RKO (cell line): ENCODE results near the gene ACTL10.

ENCODE experiments used
- DNase-seq: peaks from one replicate; pipeline ENCODE4 v3.0.0-alpha.2; 2016; ENCODE audit warnings: low spot score

ACTL10 gene

GRCh38 chr20:33649201-33649681, 17.5 kb upstream of the ACTL10 start:
- no peak for DNase-seq

- no peak for DNase-seq
Measured at GRCh38 chr20:33650111-33650752, 16.5 kb upstream of the ACTL10 start.

- no peak for DNase-seq
Measured at GRCh38 chr20:33650753-33651561, 15.8 kb upstream of the ACTL10 start.

DNA sequence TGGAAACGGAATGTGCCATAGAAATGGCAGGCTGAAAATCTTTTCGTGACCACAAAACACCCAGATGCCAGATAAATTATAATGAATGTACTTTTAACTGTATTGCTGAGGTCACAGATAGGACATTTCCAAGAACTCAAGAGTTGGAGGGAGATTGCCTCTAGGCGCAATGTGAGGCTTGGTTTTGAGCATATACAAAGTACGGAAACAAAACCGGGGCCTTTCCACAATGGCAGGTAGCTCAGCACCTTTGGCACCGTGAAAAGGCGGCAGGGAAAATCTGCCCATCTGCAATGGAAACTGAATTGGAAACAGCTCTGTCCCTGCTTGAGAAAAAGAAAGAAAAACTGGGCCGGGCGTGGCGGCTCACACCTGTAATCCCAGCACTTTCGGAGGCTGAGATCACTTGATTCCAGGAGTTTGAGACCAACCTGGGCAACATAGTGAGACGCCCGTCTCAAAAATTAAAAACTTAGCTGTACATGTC, 15.1 kb upstream of the ACTL10 start:
- no peak for DNase-seq

GRCh38 chr20:33653218-33653899, 13.4 kb upstream of the ACTL10 start:
- peak; percentile 74 for DNase-seq

DNA sequence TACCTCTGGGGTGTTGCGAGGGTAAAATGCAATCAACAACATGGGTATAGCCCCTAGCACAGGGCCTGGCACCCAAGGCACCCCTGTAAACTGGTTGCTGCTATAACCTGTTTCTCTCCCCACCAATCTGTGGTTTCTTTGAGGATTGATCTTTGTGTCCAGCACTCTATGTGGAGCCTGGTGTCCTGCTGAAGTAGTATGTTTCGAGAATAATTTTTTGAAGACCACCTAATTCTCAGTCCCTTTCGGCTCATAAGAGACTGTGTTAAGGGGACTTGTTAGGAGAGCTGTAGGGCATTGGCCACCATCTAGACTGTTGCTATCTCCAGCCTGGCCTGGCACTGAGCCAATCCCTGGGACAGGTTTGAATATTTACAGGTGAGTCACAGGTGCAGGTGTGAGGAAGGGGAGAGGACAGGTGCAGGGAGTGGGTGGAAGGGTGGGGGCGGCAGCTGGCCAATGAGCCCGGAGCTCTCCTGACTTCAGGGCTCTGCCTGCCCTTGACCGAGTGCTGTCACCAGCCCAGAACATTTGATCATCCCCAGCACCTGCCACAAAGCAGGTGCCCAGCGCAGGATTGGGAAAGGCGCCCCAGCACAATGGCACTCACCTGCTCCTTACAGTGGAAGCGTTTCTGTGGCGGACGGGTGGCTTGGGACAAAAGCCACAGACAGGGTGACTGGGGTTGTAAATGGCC, 12.7 kb upstream of the ACTL10 start:
- DNase-seq, result no peak

GRCh38 chr20:33654680-33655161, 12.0 kb upstream of the ACTL10 start:
- no peak for DNase-seq

DNA sequence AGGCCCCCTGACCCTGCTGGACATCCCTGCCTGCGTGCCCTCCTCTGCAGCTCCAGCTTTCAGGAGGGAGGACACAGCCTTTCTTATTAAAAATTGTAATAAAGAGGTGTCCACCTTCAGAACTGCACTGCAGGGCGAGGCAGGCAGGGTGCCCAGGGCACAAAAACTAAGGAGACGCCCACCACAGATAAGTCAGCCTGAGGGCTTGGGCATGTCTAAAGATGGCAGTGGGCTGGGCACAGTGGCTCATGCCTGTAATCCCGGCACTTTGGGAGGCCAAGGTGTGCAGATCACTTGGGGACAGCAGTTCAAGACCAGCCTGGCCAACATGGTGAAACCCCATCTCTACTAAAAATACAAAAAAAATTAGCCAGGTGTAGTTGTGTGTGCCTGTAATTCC, 11.6 kb upstream of the ACTL10 start:
- DNase-seq, result no peak

GRCh38 chr20:33656010-33656782, 10.5 kb upstream of the ACTL10 start:
- DNase-seq, result no peak

- DNase-seq, result no peak
Measured at GRCh38 chr20:33656783-33657703, 9.7 kb upstream of the ACTL10 start.

DNA sequence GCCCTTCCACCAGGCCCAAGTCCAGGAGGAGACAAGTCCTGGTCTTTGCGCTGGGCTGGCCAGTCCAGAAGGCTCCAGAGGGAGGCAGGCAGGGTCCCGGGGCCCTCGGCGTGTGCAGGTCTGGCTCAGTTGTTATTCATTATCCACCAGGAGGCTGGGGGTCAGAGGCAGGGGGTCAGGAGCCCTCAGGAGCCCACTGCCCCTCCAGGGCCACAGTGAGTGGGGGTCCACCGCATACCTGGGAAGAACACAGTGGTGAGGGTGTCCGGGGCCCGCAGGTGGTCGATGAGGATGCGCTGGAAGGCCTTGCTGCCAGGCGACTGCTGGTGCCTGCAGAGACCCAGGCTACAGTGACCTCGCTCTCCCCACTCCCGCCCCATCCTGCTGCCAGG, 9.0 kb upstream of the ACTL10 start:
- DNase-seq, result no peak

DNA sequence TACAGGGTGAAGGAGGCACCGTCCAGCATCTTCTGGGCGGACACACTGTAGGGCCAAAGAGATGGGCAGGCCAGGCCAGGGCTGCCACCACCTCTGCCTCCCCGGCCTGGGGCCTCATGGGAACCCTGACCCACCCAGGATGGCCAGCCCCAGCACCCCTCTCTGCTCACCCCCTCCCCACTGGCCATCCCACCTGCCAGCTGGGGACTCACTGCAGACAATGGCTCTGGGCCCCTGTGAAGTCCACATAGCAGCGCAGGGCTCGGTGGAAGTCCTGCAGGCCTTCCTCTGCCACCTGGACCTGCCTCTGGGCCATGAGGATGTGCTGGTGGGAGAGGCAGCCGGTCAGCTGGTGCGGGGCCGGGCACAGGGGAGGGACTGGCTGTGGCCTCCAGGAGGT, 8.2 kb upstream of the ACTL10 start:
- DNase-seq, result no peak

GRCh38 chr20:33658929-33659328, 7.8 kb upstream of the ACTL10 start:
- no peak for DNase-seq

- DNase-seq, result no peak
Measured at GRCh38 chr20:33659341-33660034, 7.3 kb upstream of the ACTL10 start.

DNA sequence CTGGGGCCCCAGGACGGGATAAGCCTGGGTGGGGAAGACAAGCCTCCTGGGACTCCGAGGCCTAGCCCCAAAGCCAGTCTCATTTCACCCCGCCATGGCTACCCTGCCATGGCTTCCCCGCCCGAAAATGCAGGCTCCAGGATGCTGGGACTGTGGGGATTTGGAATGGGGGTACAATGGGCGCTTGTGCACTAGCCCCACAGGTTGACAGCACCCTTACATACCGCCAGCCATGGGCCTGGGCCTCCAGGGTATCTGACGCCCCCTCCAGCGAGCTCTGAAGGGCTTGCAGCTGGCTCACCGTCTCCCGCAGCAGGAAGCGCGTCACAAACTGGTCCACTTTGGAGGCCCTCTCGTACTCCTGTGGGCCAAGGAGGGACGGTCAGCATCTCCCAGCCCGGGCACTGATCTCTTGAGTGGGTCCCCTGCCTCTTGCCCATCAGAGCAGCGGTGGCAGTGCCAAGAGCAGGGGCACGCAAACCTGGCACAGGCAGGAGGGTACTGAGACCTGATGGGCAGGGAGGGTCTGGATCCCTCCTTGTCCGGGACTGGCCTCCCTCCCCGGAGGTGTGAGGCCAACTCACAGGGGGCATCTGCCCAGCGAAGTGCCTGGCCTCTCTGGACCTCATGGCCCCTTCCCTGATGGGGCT, 6.6 kb upstream of the ACTL10 start:
- no peak for DNase-seq

DNA sequence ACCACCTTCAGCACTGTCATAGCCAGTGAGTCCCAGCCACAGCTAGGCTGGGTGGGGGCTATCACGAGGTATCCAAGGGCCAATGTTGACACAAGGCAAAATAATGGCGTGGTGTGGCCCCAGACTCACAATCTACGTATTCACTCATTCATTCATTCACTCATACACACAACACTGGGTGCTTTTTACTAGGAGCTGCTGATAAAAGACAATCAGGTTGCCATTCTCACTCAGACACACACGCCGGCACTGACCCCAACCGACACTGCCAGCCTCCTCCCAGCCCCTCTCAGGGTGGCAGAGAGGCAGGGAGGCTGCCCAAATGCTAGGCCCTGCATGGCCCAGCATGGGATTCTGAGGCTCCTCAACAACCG, 6.1 kb upstream of the ACTL10 start:
- no peak for DNase-seq

GRCh38 chr20:33662172-33662571, 4.6 kb upstream of the ACTL10 start, which contains the start of gene C20orf144:
Gene C20orf144, plus strand, starts transcription at chr20:33662327. Its CDS starts 19 bp downstream, at chr20:33662346.
- DNase-seq, result no peak

GRCh38 chr20:33663161-33664084, 3.3 kb upstream of the ACTL10 start:
- peak; percentile 90 for DNase-seq
